ENCODE measurements around the gene TRABD2B. TPM values are rescaled to one million over a fixed set of nuclear protein-coding genes. Genes with fewer than 3 reads are reported as not detected.

The TRABD2B gene
- total and polyA plus RNA-seq, 4 donors = 0.28 to 2.6 (median 1.3) TPM

GRCh38 chr1:47812904-47813514 is 184.2 kb downstream of the TRABD2B start:
- H3K36me3 ChIP-seq (ENCODE audit: control insufficient read depth in 4 of 4, insufficient read depth in 3 of 4, low read depth in 1 of 4, low read length in 3 of 4) = no peaks in the 10 kb centered on the region
- 86% methylated on average over 7 of the region's 7 CpGs for WGBS
- H3K9ac ChIP-seq (ENCODE audit: low read depth in 1 of 2, low read length in 2 of 2) = no peak overlapping the region
- no peak for TF ChIP-seq RAD21 (IDR thresholded peaks at IDR 0.05)
- TF ChIP-seq MAX (IDR thresholded peaks at IDR 0.05) = no peak
- TF ChIP-seq FOXA2 (IDR thresholded peaks at IDR 0.05) = no peak
- TF ChIP-seq JUND (IDR thresholded peaks at IDR 0.05) = no peak
- no peak for TF ChIP-seq NR2F2 (IDR thresholded peaks at IDR 0.05)
- TF ChIP-seq, protein P1, sequence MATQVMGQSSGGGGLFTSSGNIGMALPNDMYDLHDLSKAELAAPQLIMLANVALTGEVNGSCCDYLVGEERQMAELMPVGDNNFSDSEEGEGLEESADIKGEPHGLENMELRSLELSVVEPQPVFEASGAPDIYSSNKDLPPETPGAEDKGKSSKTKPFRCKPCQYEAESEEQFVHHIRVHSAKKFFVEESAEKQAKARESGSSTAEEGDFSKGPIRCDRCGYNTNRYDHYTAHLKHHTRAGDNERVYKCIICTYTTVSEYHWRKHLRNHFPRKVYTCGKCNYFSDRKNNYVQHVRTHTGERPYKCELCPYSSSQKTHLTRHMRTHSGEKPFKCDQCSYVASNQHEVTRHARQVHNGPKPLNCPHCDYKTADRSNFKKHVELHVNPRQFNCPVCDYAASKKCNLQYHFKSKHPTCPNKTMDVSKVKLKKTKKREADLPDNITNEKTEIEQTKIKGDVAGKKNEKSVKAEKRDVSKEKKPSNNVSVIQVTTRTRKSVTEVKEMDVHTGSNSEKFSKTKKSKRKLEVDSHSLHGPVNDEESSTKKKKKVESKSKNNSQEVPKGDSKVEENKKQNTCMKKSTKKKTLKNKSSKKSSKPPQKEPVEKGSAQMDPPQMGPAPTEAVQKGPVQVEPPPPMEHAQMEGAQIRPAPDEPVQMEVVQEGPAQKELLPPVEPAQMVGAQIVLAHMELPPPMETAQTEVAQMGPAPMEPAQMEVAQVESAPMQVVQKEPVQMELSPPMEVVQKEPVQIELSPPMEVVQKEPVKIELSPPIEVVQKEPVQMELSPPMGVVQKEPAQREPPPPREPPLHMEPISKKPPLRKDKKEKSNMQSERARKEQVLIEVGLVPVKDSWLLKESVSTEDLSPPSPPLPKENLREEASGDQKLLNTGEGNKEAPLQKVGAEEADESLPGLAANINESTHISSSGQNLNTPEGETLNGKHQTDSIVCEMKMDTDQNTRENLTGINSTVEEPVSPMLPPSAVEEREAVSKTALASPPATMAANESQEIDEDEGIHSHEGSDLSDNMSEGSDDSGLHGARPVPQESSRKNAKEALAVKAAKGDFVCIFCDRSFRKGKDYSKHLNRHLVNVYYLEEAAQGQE (IDR thresholded peaks at IDR 0.05) = no peak
- no peak for TF ChIP-seq GABPA (IDR thresholded peaks at IDR 0.05 in 1 of 2, conservative IDR thresholded peaks at IDR 0.05 in 1 of 2)
- no peak for TF ChIP-seq RXRA (IDR thresholded peaks at IDR 0.05)
- no peak for TF ChIP-seq HNF4G (IDR thresholded peaks at IDR 0.05)
- TF ChIP-seq, protein P2, sequence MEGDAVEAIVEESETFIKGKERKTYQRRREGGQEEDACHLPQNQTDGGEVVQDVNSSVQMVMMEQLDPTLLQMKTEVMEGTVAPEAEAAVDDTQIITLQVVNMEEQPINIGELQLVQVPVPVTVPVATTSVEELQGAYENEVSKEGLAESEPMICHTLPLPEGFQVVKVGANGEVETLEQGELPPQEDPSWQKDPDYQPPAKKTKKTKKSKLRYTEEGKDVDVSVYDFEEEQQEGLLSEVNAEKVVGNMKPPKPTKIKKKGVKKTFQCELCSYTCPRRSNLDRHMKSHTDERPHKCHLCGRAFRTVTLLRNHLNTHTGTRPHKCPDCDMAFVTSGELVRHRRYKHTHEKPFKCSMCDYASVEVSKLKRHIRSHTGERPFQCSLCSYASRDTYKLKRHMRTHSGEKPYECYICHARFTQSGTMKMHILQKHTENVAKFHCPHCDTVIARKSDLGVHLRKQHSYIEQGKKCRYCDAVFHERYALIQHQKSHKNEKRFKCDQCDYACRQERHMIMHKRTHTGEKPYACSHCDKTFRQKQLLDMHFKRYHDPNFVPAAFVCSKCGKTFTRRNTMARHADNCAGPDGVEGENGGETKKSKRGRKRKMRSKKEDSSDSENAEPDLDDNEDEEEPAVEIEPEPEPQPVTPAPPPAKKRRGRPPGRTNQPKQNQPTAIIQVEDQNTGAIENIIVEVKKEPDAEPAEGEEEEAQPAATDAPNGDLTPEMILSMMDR (IDR thresholded peaks at IDR 0.05; ENCODE audit: low read depth, low read length, missing input control) = no peak
- no peak for TF ChIP-seq HNF4A (conservative IDR thresholded peaks at IDR 0.05)
- TF ChIP-seq, protein P3, sequence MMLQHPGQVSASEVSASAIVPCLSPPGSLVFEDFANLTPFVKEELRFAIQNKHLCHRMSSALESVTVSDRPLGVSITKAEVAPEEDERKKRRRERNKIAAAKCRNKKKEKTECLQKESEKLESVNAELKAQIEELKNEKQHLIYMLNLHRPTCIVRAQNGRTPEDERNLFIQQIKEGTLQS (IDR thresholded peaks at IDR 0.05) = no peak
- no peak for TF ChIP-seq YY1 (IDR thresholded peaks at IDR 0.05)
- no peak for TF ChIP-seq SP1 (IDR thresholded peaks at IDR 0.05)
- no peak for TF ChIP-seq EGR1 (IDR thresholded peaks at IDR 0.05; ENCODE audit: low read depth in 2 of 2)
- TF ChIP-seq FOXA1 (IDR thresholded peaks at IDR 0.05) = no peak
- no peak overlapping the region for H3K4me3 ChIP-seq (ENCODE audit: low read depth in 1 of 3, low read length in 3 of 3)
- DNase-seq (ENCODE audit: low spot score) = no peak
- no peaks in the 10 kb centered on the region for H3K27me3 ChIP-seq (ENCODE audit: control insufficient read depth in 4 of 4, insufficient read depth in 4 of 4, low read length in 3 of 4)
- no peaks in the 10 kb centered on the region for H3K9me3 ChIP-seq (ENCODE audit: control insufficient read depth in 4 of 4, low read length in 3 of 4)
- H3K27ac ChIP-seq (ENCODE audit: low read depth in 1 of 2, low read length in 2 of 2) = no peak overlapping the region
- H3K4me1 ChIP-seq (ENCODE audit: control insufficient read depth in 4 of 4, insufficient read depth in 4 of 4, low read length in 3 of 4) = no peaks in the 10 kb centered on the region

- Histone ChIP-seq H3K4me3 (ENCODE audit: low read depth in 1 of 3, low read length in 3 of 3) (no peak overlapping the region), H3K9me3 (ENCODE audit: control insufficient read depth in 4 of 4, low read length in 3 of 4) (no peaks in the 10 kb centered on the region), H3K27me3 (ENCODE audit: control insufficient read depth in 4 of 4, insufficient read depth in 4 of 4, low read length in 3 of 4) (no peaks in the 10 kb centered on the region), H3K4me1 (ENCODE audit: control insufficient read depth in 4 of 4, insufficient read depth in 4 of 4, low read length in 3 of 4) (no peaks in the 10 kb centered on the region), H3K27ac (ENCODE audit: low read depth in 1 of 2, low read length in 2 of 2) (no peak overlapping the region), H3K36me3 (ENCODE audit: control insufficient read depth in 4 of 4, insufficient read depth in 3 of 4, low read depth in 1 of 4, low read length in 3 of 4) (no peaks in the 10 kb centered on the region), H3K9ac (ENCODE audit: low read depth in 1 of 2, low read length in 2 of 2) (no peak overlapping the region)
- WGBS = 83% methylated on average over 9 of the region's 9 CpGs
- no peak for DNase-seq (ENCODE audit: low spot score)
- TF ChIP-seq NR2F2 (IDR thresholded peaks at IDR 0.05) = no peak
- TF ChIP-seq, protein P4, sequence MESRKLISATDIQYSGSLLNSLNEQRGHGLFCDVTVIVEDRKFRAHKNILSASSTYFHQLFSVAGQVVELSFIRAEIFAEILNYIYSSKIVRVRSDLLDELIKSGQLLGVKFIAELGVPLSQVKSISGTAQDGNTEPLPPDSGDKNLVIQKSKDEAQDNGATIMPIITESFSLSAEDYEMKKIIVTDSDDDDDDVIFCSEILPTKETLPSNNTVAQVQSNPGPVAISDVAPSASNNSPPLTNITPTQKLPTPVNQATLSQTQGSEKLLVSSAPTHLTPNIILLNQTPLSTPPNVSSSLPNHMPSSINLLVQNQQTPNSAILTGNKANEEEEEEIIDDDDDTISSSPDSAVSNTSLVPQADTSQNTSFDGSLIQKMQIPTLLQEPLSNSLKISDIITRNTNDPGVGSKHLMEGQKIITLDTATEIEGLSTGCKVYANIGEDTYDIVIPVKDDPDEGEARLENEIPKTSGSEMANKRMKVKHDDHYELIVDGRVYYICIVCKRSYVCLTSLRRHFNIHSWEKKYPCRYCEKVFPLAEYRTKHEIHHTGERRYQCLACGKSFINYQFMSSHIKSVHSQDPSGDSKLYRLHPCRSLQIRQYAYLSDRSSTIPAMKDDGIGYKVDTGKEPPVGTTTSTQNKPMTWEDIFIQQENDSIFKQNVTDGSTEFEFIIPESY (IDR thresholded peaks at IDR 0.05) = no peak
- TF ChIP-seq YY1 (IDR thresholded peaks at IDR 0.05) = no peak
- TF ChIP-seq HNF4G (IDR thresholded peaks at IDR 0.05) = no peak
- no peak for TF ChIP-seq FOXA2 (IDR thresholded peaks at IDR 0.05)
- no peak for TF ChIP-seq EGR1 (IDR thresholded peaks at IDR 0.05; ENCODE audit: low read depth in 2 of 2)
- no peak for TF ChIP-seq FOXA1 (IDR thresholded peaks at IDR 0.05)
- no peak for TF ChIP-seq SP1 (IDR thresholded peaks at IDR 0.05)
- no peak for TF ChIP-seq RAD21 (IDR thresholded peaks at IDR 0.05)
- TF ChIP-seq TAF1 (conservative IDR thresholded peaks at IDR 0.05) = no peak
Measured at GRCh38 chr1:47810964-47811682, 186.1 kb downstream of the TRABD2B start.
